Effector memory CD8-positive, alpha-beta T cell (primary cell): ENCODE data around the gene PDRG1.
A peak's percentile ranks its signal among the peaks of the same experiment; 100 is the strongest.

ENCODE experiments used
- ATAC-seq: fragments of 150-1000 bp; cut with Tn5 transposase; replicated peaks from 2 replicates; pipeline ENCODE4 v1.10.0; 2021; ENCODE audit warnings: mild to moderate bottlenecking, moderate library complexity
- DNase-seq, 3 experiments: peaks; one replicate each; pipeline ENCODE4 v3.0.0; 2021
- H3K27ac Mint-ChIP-seq, 2 donors: one replicate each; pipeline ENCODE4 v1.8.0; 2022; ENCODE audit warnings: mild to moderate bottlenecking in 2 of 2, mixed read lengths in 2 of 2, moderate library complexity in 2 of 2
- H3K27me3 Mint-ChIP-seq, 2 donors: one replicate each; pipeline ENCODE4 v1.8.0; 2022; ENCODE audit warnings: mixed read lengths in 2 of 2
- H3K36me3 Mint-ChIP-seq: one replicate; pipeline ENCODE4 v1.8.0; 2022; ENCODE audit warnings: mild to moderate bottlenecking, moderate library complexity, mixed read lengths; ENCODE audit not compliant: insufficient read depth
- H3K4me1 Mint-ChIP-seq, 2 donors: one replicate each; pipeline ENCODE4 v1.8.0; 2022; ENCODE audit warnings: low read depth in 2 of 2, mixed read lengths in 2 of 2
- H3K4me3 Mint-ChIP-seq, 2 donors: one replicate each; pipeline ENCODE4 v1.8.0; 2022; ENCODE audit warnings: mild to moderate bottlenecking in 2 of 2, mixed read lengths in 2 of 2, moderate library complexity in 2 of 2
- H3K9me3 Mint-ChIP-seq, 2 donors: one replicate each; pipeline ENCODE4 v1.8.0; 2022; ENCODE audit warnings: mixed read lengths in 2 of 2

PDRG1 gene

GRCh38 chr20:31977080-31977479, 25.2 kb upstream of the PDRG1 start:
- H3K9me3 Mint-ChIP-seq, result no peaks in the 10 kb centered on the region
- DNase-seq (no peak), ATAC-seq (no peak)
- no peak overlapping the region for H3K27ac Mint-ChIP-seq
- no peak overlapping the region for H3K4me3 Mint-ChIP-seq
- peaks cover 66 to 88% of the 10 kb centered on the region in 2 donors for H3K27me3 Mint-ChIP-seq
- no peaks in the 10 kb centered on the region for H3K36me3 Mint-ChIP-seq
- H3K4me1 Mint-ChIP-seq, result no peaks in the 10 kb centered on the region

- ATAC-seq (no peak), DNase-seq (no peak)
- Mint-ChIP-seq H3K4me1 (no peaks in the 10 kb centered on the region), H3K9me3 (no peaks in the 10 kb centered on the region), H3K4me3 (no peak overlapping the region), H3K27ac (no peak overlapping the region), H3K36me3 (no peaks in the 10 kb centered on the region), H3K27me3 (peaks cover 67 to 86% of the 10 kb centered on the region in 2 donors)
These were observed 24.0 kb upstream of the PDRG1 start for GRCh38 chr20:31975874-31976273.

GRCh38 chr20:31974951-31975487, 23.2 kb upstream of the PDRG1 start:
- ATAC-seq, result no peak

GRCh38 chr20:31974296-31974695, 22.4 kb upstream of the PDRG1 start:
- no peak overlapping the region for H3K4me3 Mint-ChIP-seq
- H3K9me3 Mint-ChIP-seq, result no peaks in the 10 kb centered on the region
- peaks cover 66 to 86% of the 10 kb centered on the region in 2 donors for H3K27me3 Mint-ChIP-seq
- no peaks in the 10 kb centered on the region for H3K36me3 Mint-ChIP-seq
- ATAC-seq (no peak), DNase-seq (no peak)
- no peaks in the 10 kb centered on the region for H3K4me1 Mint-ChIP-seq
- no peak overlapping the region for H3K27ac Mint-ChIP-seq

More at GRCh38 chr20:31974951-31975487, 23.2 kb upstream of the PDRG1 start:
- H3K36me3 Mint-ChIP-seq, result no peaks in the 10 kb centered on the region
- DNase-seq, result no peak
- H3K4me3 Mint-ChIP-seq, result no peak overlapping the region
- H3K27me3 Mint-ChIP-seq, result peaks cover 68 to 86% of the 10 kb centered on the region in 2 donors
- H3K9me3 Mint-ChIP-seq, result no peaks in the 10 kb centered on the region
- H3K27ac Mint-ChIP-seq, result no peak overlapping the region
- H3K4me1 Mint-ChIP-seq, result no peaks in the 10 kb centered on the region

- H3K27me3 Mint-ChIP-seq, result peaks cover 75 to 94% of the 10 kb centered on the region in 2 donors
These were observed 20.7 kb upstream of the PDRG1 start for GRCh38 chr20:31972471-31973021.

GRCh38 chr20:31969991-31970390, 18.1 kb upstream of the PDRG1 start:
- no peak for ATAC-seq
- H3K4me3 Mint-ChIP-seq, result no peak overlapping the region

More at GRCh38 chr20:31972471-31973021, 20.7 kb upstream of the PDRG1 start:
- DNase-seq (no peak), ATAC-seq (no peak)
- Mint-ChIP-seq H3K27ac (no peak overlapping the region), H3K9me3 (no peaks in the 10 kb centered on the region), H3K36me3 (peaks cover 4% of the 10 kb centered on the region), H3K4me1 (peaks cover 2 to 4% of the 10 kb centered on the region in 2 donors), H3K4me3 (no peak overlapping the region)

GRCh38 chr20:31968291-31969126, 16.7 kb upstream of the PDRG1 start:
- ATAC-seq, result peak; percentile 99

More at GRCh38 chr20:31969991-31970390, 18.1 kb upstream of the PDRG1 start:
- no peak overlapping the region for H3K27ac Mint-ChIP-seq
- H3K36me3 Mint-ChIP-seq, result peaks cover 4% of the 10 kb centered on the region
- no peak for DNase-seq
- no peaks in the 10 kb centered on the region for H3K9me3 Mint-ChIP-seq
- H3K27me3 Mint-ChIP-seq, result peaks cover 81 to 97% of the 10 kb centered on the region in 2 donors
- H3K4me1 Mint-ChIP-seq, result peaks cover 2 to 4% of the 10 kb centered on the region in 2 donors

GRCh38 chr20:31967830-31968249, 16.0 kb upstream of the PDRG1 start, which contains the start of gene XKR7:
Gene XKR7 (plus strand): TSS chr20:31968151. CDS start chr20:31968176, 25 bp downstream.
- H3K36me3 Mint-ChIP-seq, result peaks cover 4% of the 10 kb centered on the region
- H3K9me3 Mint-ChIP-seq, result no peaks in the 10 kb centered on the region
- H3K27ac Mint-ChIP-seq, result no peak within 1 kb of the TSS
- peak; percentile 15 for ATAC-seq
- H3K4me3 Mint-ChIP-seq, result peak within 1 kb of the TSS; percentile 67 to 76
- peaks cover 2 to 4% of the 10 kb centered on the region in 2 donors for H3K4me1 Mint-ChIP-seq
- H3K27me3 Mint-ChIP-seq, result peaks cover 73 to 92% of the 10 kb centered on the region in 2 donors
- no peak for DNase-seq

More at GRCh38 chr20:31968291-31969126, 16.7 kb upstream of the PDRG1 start:
- Mint-ChIP-seq H3K27me3 (peaks cover 77 to 97% of the 10 kb centered on the region in 2 donors), H3K27ac (no peak overlapping the region), H3K9me3 (no peaks in the 10 kb centered on the region), H3K4me1 (peaks cover 2 to 4% of the 10 kb centered on the region in 2 donors), H3K36me3 (peaks cover 4% of the 10 kb centered on the region), H3K4me3 (peak overlapping the region; percentile 67 to 76)
- peak; percentile 83 to 89 (median 88) for DNase-seq

GRCh38 chr20:31966991-31967655, 15.3 kb upstream of the PDRG1 start:
- H3K27me3 Mint-ChIP-seq, result peaks cover 74 to 92% of the 10 kb centered on the region in 2 donors
- peaks cover 2 to 4% of the 10 kb centered on the region in 2 donors for H3K4me1 Mint-ChIP-seq
- DNase-seq (no peak), ATAC-seq (no peak)
- H3K27ac Mint-ChIP-seq, result no peak overlapping the region
- H3K4me3 Mint-ChIP-seq, result peak overlapping the region; percentile 16 to 33
- H3K9me3 Mint-ChIP-seq, result no peaks in the 10 kb centered on the region
- peaks cover 4% of the 10 kb centered on the region for H3K36me3 Mint-ChIP-seq

- H3K4me3 Mint-ChIP-seq, result no peak overlapping the region
- no peak overlapping the region for H3K27ac Mint-ChIP-seq
- H3K9me3 Mint-ChIP-seq, result no peaks in the 10 kb centered on the region
- peaks cover 4% of the 10 kb centered on the region for H3K36me3 Mint-ChIP-seq
- peaks cover 2 to 4% of the 10 kb centered on the region in 2 donors for H3K4me1 Mint-ChIP-seq
- ATAC-seq, result no peak
- H3K27me3 Mint-ChIP-seq, result peaks cover 76 to 85% of the 10 kb centered on the region in 2 donors
- DNase-seq, result no peak
These were observed 12.0 kb upstream of the PDRG1 start for GRCh38 chr20:31963889-31964288.

- peaks cover 72 to 81% of the 10 kb centered on the region in 2 donors for H3K27me3 Mint-ChIP-seq
- no peak overlapping the region for H3K4me3 Mint-ChIP-seq
- no peaks in the 10 kb centered on the region for H3K9me3 Mint-ChIP-seq
- H3K36me3 Mint-ChIP-seq, result no peaks in the 10 kb centered on the region
- H3K4me1 Mint-ChIP-seq, result no peaks in the 10 kb centered on the region
- no peak overlapping the region for H3K27ac Mint-ChIP-seq
- DNase-seq (no peak), ATAC-seq (no peak)
These were observed 10.9 kb upstream of the PDRG1 start for GRCh38 chr20:31962761-31963160.

- DNase-seq (no peak), ATAC-seq (no peak)
- Mint-ChIP-seq H3K27me3 (peaks cover 45 to 56% of the 10 kb centered on the region in 2 donors), H3K9me3 (no peaks in the 10 kb centered on the region), H3K4me1 (peaks cover 4% of the 10 kb centered on the region in 2 donors), H3K36me3 (peaks cover 3% of the 10 kb centered on the region), H3K4me3 (no peak overlapping the region), H3K27ac (no peak overlapping the region)
These were observed 5.0 kb upstream of the PDRG1 start for GRCh38 chr20:31956556-31957526.
